WTC11 (cell line): ENCODE data around the gene VPS4B.

Experiments
- ATF3 ChIP-seq: sonication (generic); formaldehyde crosslinking; conservative IDR thresholded peaks from 2 replicates; pipeline ENCODE4 v1.8.1; 2022; ENCODE audit warnings: mild to moderate bottlenecking, missing genetic modification reagents
- CREM ChIP-seq: sonication (generic); formaldehyde crosslinking; IDR thresholded peaks from 2 replicates; pipeline ENCODE4 v1.8.1; 2022; ENCODE audit warnings: mild to moderate bottlenecking, missing genetic modification reagents, moderate library complexity
- CTCF ChIP-seq: fragments of 200-600 bp; IDR thresholded peaks from 2 replicates; pipeline ENCODE4 v1.8.0; 2022; ENCODE audit warnings: antibody characterized with exemption
- FOXJ3 ChIP-seq: sonication (generic); formaldehyde crosslinking; IDR thresholded peaks from 2 replicates; pipeline ENCODE4 v1.9.0; 2021; ENCODE audit warnings: missing genetic modification reagents, mild to moderate bottlenecking, borderline replicate concordance
- NR1H2 ChIP-seq: sonication (generic); formaldehyde crosslinking; IDR thresholded peaks from 2 replicates; pipeline ENCODE4 v1.9.0; 2021; ENCODE audit warnings: mild to moderate bottlenecking, moderate library complexity, missing genetic modification reagents
- STAT6 ChIP-seq: sonication (generic); formaldehyde crosslinking; conservative IDR thresholded peaks from 2 replicates; pipeline ENCODE4 v1.8.1; 2023; ENCODE audit warnings: mild to moderate bottlenecking, low read depth, missing genetic modification reagents, moderate library complexity
- USF2 ChIP-seq: sonication (generic); formaldehyde crosslinking; IDR thresholded peaks from 2 replicates; pipeline ENCODE4 v1.8.1; 2023; ENCODE audit warnings: mild to moderate bottlenecking, missing genetic modification reagents, moderate library complexity

GRCh38 chr18:63433334-63433866 is 11.1 kb upstream of the VPS4B start:
- TF ChIP-seq NR1H2 (CRISPR knock-in tag) = no peak
- TF ChIP-seq CTCF = no peak
- no peak for TF ChIP-seq ATF3
- TF ChIP-seq USF2 (CRISPR knock-in tag) = no peak
- TF ChIP-seq CREM (CRISPR knock-in tag) = no peak
- no peak for TF ChIP-seq STAT6
- TF ChIP-seq FOXJ3 (CRISPR knock-in tag) = no peak
